Stimulated activated CD8-positive, alpha-beta memory T cell treated with anti-CD3 and anti-CD28 coated beads, Interleukin-12 subunit alpha, Interleukin-12 subunit beta, amount 100 ng/mL, for 24 hours (primary cell): Measurements from ENCODE around the gene USP17L19.
"Not testable (repeated sequence)": the region's sequence is repeated elsewhere in the genome, so short reads cannot be mapped to it uniquely, and the experiment has no call there.

Experiments
- DNase-seq: peaks from one replicate; pipeline ENCODE4 v3.0.0-alpha.2; 2020; ENCODE audit errors: extremely low read depth

USP17L19 gene

DNA sequence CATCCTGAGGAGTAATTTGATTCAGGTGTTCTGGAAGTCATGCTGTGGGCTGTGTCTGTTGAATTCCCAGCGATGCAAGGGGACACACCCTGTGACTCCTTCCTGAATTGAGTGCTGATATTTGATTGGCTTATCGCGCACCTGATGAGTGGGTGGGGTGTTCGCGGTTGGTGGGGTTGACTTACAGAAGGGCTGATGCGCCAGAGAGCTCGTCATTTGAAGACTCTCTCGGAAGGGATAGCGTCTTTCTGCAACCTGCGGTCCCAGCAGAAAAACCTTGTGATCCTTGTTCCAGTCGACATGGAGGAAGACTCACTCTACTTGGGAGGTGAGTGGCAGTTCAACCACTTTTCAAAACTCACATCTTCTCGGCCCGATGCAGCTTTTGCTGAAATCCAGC is at the start of gene USP17L19:
USP17L19 (plus strand) TSS at position 301 of the 400 bp plus-strand sequence; CDS start at position 301, 0 bp downstream.
- not testable (repeated sequence) for DNase-seq

- not testable (repeated sequence) for DNase-seq
Observed at GRCh38 chr4:9210357-9210756, 42.8 kb upstream of the USP17L19 start, which contains the start of gene USP17L10. TSS of gene USP17L10 (plus strand) at chr4:9210657. CDS start at chr4:9210657, 0 bp downstream.

DNA sequence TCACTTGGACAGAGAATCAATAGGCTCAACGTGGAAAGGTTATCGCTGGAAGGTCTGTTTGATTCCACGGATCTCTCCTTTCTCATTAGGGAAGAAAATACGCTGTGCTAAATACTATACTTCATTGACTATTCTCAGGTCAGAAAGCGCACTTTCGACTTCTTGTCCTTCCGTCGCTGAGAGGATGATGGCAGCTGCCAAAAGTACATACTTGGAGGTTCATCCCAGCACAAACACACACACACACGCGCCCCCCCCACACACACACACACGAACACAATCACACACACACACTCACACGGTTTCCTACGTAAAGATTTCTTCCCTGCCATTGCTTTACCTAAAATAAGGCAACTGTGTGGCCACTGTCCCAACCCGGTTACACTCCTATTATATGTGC is 38.5 kb upstream of the USP17L19 start:
- DNase-seq = not testable (repeated sequence)

DNA sequence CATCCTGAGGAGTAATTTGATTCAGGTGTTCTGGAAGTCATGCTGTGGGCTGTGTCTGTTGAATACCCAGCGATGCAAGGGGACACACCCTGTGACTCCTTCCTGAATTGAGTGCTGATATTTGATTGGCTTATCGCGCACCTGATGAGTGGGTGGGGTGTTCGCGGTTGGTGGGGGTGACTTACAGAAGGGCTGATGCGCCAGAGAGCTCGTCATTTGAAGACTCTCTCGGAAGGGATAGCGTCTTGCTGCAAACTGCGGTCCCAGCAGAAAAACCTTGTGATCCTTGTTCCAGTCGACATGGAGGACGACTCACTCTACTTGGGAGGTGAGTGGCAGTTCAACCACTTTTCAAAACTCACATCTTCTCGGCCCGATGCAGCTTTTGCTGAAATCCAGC is 38.1 kb upstream of the USP17L19 start, which contains the start of gene USP17L11:
USP17L11 (plus strand) TSS at position 301 of the 400 bp plus-strand sequence; CDS start at position 301, 0 bp downstream.
- DNase-seq = not testable (repeated sequence)

DNA sequence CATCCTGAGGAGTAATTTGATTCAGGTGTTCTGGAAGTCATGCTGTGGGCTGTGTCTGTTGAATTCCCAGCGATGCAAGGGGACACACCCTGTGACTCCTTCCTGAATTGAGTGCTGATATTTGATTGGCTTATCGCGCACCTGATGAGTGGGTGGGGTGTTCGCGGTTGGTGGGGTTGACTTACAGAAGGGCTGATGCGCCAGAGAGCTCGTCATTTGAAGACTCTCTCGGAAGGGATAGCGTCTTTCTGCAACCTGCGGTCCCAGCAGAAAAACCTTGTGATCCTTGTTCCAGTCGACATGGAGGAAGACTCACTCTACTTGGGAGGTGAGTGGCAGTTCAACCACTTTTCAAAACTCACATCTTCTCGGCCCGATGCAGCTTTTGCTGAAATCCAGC is 33.3 kb upstream of the USP17L19 start, which contains the start of gene USP17L12:
USP17L12 (plus strand) TSS at position 301 of the 400 bp plus-strand sequence; CDS start at position 301, 0 bp downstream.
- not testable (repeated sequence) for DNase-seq

GRCh38 chr4:9224596-9224995 is 28.6 kb upstream of the USP17L19 start, which contains the start of gene USP17L13:
TSS of gene USP17L13 (plus strand) at chr4:9224896. CDS start at chr4:9224896, 0 bp downstream.
- DNase-seq = not testable (repeated sequence)

GRCh38 chr4:9230249-9230648 is 22.9 kb upstream of the USP17L19 start:
- DNase-seq = not testable (repeated sequence)

DNA sequence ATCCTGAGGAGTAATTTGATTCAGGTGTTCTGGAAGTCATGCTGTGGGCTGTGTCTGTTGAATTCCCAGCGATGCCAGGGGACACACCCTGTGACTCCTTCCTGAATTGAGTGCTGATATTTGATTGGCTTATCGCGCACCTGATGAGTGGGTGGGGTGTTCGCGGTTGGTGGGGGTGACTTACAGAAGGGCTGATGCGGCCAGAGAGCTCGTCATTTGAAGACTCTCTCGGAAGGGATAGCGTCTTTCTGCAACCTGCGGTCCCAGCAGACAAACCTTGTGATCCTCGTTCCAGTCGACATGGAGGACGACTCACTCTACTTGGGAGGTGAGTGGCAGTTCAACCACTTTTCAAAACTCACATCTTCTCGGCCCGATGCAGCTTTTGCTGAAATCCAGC is 19.1 kb upstream of the USP17L19 start, which contains the start of gene USP17L15:
USP17L15 (plus strand) TSS at position 301 of the 400 bp plus-strand sequence; CDS start at position 301, 0 bp downstream.
- not testable (repeated sequence) for DNase-seq

DNA sequence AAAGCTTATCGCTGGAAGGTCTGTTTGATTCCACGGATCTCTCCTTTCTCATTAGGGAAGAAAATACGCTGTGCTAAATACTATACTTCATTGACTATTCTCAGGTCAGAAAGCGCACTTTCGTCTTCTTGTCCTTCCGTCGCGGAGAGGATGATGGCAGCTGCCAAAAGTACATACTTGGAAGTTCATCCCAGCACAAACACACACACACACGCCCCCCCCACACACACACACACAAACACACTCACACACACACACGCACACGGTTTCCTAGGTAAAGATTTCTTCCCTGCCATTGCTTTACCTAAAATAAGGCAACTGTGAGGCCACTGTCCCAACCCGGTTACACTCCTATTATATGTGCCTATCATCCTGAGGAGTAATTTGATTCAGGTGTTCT is 14.7 kb upstream of the USP17L19 start:
- DNase-seq = not testable (repeated sequence)

DNA sequence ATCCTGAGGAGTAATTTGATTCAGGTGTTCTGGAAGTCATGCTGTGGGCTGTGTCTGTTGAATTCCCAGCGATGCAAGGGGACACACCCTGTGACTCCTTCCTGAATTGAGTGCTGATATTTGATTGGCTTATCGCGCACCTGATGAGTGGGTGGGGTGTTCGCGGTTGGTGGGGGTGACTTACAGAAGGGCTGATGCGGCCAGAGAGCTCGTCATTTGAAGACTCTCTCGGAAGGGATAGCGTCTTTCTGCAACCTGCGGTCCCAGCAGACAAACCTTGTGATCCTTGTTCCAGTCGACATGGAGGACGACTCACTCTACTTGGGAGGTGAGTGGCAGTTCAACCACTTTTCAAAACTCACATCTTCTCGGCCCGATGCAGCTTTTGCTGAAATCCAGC is 9.6 kb upstream of the USP17L19 start, which contains the start of gene USP17L17:
USP17L17 (plus strand) TSS at position 301 of the 400 bp plus-strand sequence; CDS start at position 301, 0 bp downstream.
- DNase-seq = not testable (repeated sequence)

DNA sequence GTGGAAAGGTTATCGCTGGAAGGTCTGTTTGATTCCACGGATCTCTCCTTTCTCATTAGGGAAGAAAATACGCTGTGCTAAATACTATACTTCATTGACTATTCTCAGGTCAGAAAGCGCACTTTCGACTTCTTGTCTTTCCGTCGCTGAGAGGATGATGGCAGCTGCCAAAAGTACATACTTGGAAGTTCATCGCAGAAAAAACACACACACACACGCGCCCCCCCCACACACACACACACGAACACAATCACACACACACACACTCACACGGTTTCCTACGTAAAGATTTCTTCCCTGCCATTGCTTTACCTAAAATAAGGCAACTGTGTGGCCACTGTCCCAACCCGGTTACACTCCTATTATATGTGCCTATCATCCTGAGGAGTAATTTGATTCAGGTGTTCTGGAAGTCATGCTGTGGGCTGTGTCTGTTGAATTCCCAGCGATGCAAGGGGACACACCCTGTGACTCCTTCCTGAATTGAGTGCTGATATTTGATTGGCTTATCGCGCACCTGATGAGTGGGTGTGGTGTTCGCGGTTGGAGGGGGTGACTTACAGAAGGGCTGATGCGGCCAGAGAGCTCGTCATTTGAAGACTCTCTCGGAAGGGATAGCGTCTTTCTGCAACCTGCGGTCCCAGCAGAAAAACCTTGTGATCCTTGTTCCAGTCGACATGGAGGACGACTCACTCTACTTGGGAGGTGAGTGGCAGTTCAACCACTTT is 5.1 kb upstream of the USP17L19 start, which contains the start of gene USP17L18:
USP17L18 (plus strand) TSS at position 678 of the 728 bp plus-strand sequence; CDS start at position 678, 0 bp downstream.
- not testable (repeated sequence) for DNase-seq

GRCh38 chr4:9257824-9258223 is 4.6 kb downstream of the USP17L19 start, which contains the start of gene USP17L20:
TSS of gene USP17L20 (plus strand) at chr4:9258124. CDS start at chr4:9258124, 0 bp downstream.
- not testable (repeated sequence) for DNase-seq

DNA sequence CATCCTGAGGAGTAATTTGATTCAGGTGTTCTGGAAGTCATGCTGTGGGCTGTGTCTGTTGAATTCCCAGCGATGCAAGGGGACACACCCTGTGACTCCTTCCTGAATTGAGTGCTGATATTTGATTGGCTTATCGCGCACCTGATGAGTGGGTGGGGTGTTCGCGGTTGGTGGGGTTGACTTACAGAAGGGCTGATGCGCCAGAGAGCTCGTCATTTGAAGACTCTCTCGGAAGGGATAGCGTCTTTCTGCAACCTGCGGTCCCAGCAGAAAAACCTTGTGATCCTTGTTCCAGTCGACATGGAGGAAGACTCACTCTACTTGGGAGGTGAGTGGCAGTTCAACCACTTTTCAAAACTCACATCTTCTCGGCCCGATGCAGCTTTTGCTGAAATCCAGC is 9.4 kb downstream of the USP17L19 start, which contains the start of gene USP17L21:
USP17L21 (plus strand) TSS at position 301 of the 400 bp plus-strand sequence; CDS start at position 301, 0 bp downstream.
- not testable (repeated sequence) for DNase-seq

DNA sequence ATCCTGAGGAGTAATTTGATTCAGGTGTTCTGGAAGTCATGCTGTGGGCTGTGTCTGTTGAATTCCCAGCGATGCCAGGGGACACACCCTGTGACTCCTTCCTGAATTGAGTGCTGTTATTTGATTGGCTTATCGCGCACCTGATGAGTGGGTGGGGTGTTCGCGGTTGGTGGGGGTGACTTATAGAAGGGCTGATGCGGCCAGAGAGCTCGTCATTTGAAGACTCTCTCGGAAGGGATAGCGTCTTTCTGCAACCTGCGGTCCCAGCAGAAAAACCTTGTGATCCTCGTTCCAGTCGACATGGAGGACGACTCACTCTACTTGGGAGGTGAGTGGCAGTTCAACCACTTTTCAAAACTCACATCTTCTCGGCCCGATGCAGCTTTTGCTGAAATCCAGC is 14.1 kb downstream of the USP17L19 start, which contains the start of gene USP17L22:
USP17L22 (plus strand) TSS at position 301 of the 400 bp plus-strand sequence; CDS start at position 301, 0 bp downstream.
- not testable (repeated sequence) for DNase-seq

- DNase-seq = not testable (repeated sequence)
Observed at GRCh38 chr4:9271719-9272118, 18.5 kb downstream of the USP17L19 start.
